HG03432 (cell line): ENCODE results near the gene CYP4F22.
"Not testable (repeated sequence)": the region's sequence is repeated elsewhere in the genome, so short reads cannot be mapped to it uniquely, and the experiment has no call there.

Experiments used
- ATAC-seq: cut with Tn5 transposase; IDR thresholded peaks from one replicate; pipeline ENCODE4 v1.9.1; 2021; ENCODE audit warnings: mild to moderate bottlenecking, moderate library complexity; ENCODE audit not compliant: unreplicated experiment

The CYP4F22 gene

DNA sequence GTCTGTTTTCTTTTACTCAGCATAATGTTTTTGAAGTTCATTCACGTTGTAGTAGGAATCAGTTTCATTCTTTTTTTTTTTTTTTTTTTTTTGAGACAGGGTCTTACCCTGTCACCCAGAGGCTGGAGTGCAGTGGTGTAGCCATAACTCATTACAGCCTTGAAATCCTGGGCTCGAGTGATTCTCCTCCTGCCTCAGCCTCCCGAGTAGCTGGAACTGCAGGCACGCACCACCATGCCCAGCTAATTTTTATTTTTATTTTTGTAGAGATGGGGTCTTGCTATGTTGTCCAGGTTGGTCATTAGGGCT lies 25.2 kb downstream of the CYP4F22 start:
- not testable (repeated sequence) for ATAC-seq

DNA sequence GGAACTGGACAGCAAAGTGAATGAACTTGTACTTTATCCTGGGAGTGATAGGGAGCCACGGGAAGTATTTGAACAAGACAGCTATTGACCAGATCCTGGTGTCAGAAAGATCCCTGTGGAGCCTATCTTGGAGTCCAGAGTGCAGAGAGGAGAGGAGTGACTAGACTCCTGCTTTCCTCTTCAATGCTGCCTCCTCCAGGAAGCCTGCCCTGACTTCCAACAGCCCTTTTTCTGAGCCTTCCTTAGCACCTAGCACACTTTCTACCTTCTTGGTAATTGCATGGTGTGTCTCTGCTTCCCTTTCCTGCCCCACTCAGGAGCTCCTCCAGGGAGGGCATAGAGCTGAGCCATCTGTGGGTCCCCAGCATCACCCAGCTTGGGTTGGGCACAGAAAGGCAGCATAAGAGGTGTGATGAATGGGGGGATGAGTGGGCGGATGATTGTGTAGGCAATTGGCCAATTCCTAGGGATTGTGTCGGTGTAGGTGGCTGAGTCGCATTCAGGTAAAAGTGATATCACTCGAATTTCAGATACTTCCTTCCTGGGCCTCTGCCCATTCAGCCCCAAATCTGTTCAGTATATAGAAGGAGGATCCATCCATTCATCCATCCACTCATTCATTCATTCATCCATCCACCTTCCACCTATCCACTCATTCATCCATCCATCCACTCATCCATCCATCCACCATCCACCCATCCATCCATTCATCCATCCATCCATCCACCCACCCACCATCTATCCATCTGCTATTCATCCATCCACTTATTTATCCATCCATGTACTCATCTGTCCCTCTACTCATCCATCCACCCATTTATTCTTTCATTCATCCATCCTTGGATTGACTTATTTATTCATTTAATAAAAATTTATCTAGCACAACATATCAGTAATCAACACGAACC lies 26.9 kb downstream of the CYP4F22 start:
- ATAC-seq = no peak

DNA sequence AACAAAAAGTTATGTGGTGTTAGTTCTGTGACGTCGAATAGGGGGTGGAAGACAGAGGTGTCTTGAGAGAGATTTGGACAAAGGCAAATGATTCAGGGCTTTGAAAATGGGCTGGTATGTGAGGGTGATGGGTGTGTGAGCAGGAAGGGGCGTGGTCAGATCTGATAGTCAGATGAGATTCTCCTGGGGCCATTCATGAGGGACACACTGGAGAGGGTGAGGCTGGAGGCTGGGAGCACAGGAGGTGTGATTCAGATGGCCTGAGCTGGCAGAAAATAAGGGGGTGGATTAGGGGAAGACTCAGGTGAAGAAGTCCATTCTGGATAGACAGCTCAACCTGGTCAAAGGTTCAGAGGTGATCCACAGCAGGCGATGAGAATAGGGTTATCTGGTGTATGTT lies 28.0 kb downstream of the CYP4F22 start:
- ATAC-seq = no peak

DNA sequence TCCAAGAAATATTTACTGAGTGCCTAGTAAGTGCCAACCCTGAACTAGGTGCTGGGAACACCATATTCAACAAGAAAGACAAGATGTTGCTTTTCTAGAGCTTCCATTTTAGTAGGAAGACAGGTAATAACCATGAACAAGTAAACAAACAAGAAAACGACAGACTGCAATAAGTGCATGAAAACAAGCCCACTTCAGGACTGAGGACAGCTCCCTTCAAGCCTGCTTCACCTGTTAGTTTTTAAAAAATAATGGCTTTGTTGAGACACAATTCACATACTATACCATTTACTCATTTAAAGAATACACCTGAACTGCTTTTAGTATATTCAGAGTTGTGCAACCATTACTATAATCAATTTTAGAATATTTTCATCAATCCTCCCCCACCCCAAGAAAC lies 30.4 kb downstream of the CYP4F22 start:
- no peak for ATAC-seq

DNA sequence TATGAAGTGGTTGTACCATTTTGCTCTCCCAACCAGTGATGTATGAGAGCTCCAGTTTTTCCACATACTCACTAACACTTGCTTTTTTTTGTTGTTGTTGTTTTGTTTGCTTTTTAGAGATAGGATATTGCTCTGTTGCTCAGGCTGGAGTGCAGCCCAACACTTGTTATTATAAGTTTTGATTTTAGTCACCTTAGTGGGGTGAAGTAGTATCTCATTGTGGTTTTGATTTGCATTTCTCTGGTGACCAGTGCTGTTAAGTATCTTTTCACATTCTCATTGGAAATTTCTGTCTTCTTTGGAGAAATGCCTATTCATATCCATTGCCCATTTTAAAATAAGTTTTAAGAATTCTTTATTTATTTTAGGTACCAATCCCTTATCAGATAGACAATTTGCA lies 31.3 kb downstream of the CYP4F22 start:
- no peak for ATAC-seq

DNA sequence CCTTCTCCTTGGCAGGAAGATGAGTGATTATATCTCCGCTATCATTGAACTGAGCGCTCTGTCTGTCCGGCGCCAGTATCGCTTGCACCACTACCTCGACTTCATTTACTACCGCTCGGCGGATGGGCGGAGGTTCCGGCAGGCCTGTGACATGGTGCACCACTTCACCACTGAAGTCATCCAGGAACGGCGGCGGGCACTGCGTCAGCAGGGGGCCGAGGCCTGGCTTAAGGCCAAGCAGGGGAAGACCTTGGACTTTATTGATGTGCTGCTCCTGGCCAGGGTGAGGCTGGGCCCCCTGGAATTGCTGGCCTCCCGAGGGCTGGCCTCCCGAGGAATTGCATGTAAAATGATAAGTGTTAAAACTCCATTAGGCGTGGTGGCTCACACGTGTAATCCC lies 32.1 kb downstream of the CYP4F22 start:
- no peak for ATAC-seq

DNA sequence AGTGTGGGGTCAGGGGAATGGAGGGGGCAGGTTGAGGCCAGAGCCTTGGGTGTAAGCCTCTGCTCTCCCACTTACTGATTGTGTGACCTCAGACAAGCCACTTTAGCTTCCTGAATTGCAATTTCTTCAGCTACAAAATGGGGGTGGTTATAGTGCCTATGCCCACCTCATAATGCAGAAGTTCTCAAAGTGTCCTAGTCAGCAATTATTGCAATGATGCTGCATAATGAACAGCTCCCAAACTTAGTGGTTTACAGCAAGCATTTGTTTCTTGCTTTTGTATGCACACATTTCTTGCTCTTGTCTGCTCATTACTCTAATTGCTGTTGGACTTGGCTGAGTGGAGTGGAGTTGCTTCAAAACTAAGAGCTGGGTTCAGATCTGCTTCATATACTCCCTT lies 36.0 kb downstream of the CYP4F22 start:
- no peak for ATAC-seq

DNA sequence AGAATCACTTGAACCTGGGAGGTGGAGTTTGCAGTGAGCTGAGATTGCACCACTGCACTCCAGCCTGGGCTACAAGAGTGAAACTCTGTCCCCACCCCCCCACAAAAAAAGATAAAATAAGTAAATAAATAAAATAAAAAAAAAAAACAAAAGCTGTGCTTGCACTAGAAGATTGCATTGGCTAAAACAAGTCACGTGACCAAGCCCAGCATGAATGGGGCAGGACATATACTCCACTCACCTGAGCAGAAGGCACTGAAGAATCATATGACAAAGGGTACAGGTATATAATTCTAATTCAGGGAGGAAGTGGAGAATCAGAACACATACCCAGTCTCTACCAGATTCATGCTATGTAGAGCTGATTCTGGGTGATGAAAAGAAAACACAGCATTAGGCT lies 36.6 kb downstream of the CYP4F22 start:
- no peak for ATAC-seq

DNA sequence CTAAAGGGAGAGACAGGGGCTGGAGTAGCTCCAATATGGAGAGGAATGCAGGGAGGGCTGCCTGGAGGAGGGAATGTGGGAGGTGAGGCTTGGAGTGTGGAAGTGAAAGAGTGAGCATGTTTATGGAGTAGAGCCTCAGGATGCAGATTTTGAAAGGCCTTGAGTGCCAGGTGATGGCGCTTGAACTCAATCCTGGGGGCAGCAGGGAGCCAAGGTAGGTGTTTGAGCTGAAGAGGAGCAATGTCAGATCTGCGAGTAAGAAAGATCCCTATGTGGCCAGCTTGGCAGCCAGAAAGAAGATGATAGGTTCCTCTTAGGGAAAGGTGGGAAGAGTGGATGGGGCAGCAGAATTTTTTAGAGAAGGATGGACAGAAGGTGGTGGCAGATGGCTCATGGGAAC lies 40.3 kb downstream of the CYP4F22 start:
- ATAC-seq = no peak

DNA sequence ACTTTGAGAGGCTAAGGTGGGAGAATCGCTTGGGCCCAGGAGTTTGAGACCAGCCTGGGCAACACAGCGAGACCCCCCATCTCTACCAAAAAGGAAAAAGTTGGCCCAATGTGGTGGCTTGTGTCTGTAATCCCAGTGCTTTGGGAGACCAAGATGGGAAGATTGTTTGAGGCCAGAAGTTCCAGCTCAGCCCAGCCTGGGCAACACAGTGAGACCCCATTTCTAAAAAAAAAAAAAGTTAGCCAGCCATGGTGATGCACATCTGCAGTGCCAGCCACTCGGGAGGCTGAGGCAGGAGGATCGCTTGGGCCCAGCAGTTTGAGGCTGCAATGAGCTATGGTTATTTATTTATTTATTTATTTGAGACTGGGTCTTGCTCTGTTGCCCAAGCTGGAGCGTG lies 41.3 kb downstream of the CYP4F22 start:
- no peak for ATAC-seq

DNA sequence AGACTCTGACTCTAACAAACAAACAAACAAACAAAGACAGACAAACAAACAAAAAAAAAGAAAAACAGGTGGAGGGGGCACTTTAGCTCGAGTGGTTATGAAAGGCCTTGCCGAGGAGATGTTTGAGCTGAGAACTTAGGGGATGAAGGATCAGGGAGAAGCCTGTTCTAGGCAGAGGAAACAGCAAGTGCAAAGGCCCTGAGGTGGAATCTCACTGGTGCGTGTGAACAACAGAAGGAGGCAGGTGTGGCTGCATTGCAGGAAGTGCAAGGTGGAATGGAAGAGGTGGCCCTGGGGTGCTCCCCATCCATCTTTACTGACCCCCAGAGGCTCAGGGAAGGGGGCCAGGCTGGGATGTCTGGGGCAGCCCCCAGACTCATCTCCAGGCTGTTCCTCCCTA lies 41.9 kb downstream of the CYP4F22 start:
- ATAC-seq = no peak

DNA sequence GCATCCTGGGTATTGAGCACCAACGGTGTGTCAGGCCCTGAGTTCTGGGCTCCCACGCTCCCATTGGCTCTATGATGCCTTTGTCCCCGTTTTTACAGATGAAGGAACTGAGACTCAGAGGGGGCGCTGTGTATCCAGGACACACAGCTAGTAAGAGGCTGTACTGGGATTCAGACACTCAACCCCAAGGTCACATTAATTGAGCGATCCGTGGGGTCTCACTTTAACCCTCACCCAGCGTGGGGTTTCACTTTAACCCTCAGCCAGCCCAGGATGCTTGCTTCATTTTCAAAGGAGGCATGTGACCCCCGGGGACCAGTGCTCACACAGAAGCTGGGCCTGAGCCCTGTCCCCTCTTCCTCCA lies 42.6 kb downstream of the CYP4F22 start:
- ATAC-seq = no peak

DNA sequence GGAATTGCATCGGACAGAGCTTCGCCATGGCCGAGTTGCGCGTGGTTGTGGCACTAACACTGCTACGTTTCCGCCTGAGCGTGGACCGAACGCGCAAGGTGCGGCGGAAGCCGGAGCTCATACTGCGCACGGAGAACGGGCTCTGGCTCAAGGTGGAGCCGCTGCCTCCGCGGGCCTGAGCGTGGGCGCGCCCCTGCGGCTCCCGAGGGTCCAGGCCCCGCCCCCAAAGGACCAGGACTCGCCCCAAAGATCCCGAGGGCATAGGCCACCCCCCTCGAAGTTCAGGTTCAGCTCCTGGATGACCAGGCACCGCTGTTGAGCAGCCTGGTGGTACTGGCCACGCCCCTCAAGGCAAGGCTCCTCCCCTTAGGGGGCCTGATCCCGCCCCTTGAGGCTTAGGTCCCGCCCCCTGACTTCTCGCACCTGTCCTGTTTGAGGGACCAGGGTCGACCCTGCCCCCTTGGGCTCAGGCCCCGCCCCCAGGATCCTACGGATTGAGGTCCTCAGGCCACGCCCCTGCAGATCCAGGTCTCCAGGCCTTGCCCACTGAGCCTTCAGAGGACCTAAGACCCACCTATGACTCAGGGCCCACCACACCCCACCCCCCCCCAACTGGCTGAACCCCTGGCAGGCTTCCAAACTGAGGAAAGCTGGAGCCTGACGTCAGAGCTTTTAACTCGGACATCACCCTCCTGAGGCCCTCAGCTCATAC lies 43.1 kb downstream of the CYP4F22 start:
- no peak for ATAC-seq

DNA sequence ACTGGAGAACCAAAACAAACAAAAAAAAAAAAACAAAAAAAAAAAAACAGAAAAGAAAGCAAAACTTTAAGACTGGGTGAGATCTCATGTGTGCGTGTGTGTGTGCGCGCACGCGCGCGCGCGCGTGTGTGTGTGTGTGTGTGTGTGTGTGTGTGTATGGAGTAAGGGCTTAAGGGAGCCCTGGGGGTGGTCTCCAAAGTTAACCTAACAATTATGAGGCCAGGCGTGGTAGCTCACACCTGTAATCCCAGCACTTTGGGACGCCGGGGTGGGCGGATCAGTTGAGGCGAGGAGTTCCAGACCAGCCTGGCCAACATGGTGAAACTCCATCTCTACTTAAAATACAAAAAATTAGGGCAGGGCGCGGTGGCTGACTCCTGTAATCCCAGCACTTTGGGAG lies 46.7 kb downstream of the CYP4F22 start:
- no peak for ATAC-seq

DNA sequence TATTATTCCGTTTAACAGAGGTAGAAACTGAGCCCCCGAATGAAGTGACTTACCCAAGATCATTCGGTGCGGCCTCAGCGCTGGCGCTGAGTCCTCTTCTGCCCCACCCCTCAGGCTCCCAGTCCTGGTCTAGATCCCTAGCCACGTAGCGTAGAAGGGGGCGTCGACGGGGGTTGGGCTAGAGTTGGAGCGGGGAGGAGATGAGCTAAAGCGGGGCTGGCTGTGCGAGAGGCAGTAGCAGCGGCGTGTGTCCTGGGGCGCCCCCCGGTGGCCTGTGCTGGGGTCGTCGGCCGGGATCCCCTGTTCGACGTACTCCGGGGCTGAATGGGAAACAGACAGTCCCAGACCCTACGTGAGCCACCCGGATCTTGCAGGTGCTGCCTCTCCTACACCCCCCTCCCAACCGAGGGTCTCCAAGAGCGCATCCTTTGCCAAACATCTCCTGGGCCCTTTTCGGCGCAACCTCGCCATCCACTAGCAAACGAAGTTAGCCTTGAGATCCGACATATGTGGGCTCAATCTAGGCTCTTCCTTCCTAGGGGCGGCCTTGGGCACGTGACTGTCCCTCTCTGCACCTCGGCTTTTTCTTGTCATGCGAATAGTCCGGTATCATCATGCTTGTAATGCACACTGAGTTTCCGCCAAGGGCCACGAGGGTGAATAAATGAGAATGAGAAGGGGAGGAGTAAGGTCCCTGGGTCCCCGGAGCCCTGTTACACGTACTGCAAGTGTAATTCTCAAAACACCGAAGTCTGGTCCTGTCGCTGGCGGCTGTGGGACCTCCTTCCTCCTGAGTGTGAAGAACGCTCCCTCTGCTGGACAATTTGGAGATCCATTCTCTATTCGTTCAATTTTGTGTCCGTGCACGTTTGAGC lies 47.7 kb downstream of the CYP4F22 start:
- peak; percentile 73 for ATAC-seq

DNA sequence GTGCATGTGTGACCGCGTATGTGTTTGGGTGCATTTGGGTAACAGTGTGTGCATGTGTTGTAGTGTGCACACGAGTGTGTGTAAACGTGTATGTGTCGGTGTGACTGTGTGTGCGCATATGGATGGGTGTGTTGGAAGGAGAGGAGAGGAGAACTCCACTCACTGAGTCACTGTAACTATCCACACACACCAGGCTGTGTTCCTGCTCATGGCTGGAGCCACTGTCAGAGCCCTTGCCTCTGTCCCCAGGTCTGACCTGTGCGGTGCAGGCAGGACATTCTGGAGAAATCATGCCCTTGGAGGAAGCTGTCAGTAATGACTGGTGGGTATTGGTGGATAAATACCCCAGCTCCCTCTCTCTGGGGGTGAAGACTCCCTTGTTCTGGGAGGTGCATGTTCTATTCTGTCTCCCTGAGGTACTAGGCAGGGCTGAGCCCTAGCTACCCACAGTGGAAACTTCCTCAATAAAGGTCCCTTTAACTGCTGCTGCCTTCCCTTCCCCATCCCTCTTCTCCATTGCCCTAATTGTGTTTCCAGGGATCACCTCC lies 48.4 kb downstream of the CYP4F22 start:
- ATAC-seq = peak; percentile 4

DNA sequence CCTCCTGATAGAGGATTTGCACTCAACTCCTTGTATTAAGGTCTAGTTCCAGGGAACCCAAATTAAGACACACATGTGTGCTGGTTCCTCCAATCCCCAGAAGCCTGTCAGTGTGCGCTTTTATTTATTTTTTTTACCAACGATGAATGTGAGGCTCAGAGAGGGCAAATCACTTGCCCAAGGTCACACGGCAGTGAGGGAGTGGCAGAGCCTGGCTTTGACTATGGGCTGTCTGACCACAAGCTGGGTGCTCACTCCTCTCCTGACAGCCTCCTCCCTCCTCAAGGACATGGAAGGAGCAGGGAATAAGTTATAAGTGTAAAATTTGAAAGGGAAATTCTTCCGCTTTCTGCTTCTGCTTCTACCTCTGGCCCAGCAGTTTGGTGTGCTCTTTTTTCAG lies 48.9 kb downstream of the CYP4F22 start:
- no peak for ATAC-seq

DNA sequence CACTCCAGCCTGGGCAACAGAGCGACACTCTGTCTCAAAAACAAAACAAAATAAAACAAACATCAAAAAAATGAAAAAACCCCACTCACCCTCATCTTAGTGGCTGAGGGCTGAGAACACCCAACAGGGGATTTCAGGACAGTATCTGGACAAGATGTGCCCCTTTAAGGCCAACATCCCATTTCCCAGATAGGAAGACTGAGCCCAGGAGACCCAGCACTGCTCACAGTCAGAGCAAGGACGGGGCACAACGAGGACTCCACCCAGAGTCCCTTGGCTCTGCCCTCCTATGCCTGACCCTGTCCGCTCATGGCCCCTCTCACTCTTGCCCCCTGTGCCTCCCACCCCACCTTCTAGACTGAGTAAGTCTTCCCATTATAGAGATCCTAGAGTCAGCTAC lies 53.8 kb downstream of the CYP4F22 start:
- ATAC-seq = no peak

DNA sequence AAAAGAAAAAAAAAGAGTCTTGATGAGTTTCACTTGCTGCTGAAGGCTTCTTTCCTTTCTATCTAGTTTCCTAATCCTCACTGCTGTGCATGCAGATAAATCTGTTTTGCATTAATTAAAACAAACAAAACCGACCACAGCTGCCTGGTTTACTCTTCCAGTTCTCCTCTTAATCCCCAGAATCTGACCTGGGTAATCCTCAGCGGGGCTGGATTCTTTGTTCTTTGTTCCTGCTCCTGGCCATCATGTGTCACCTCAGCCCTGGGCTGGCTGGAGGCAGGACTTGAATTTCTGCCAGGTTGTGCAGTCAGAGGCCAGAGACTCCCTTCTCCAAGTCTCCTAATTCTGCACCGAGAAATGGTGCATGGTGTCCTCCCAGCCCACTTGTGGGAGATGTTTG lies 54.5 kb downstream of the CYP4F22 start:
- no peak for ATAC-seq

DNA sequence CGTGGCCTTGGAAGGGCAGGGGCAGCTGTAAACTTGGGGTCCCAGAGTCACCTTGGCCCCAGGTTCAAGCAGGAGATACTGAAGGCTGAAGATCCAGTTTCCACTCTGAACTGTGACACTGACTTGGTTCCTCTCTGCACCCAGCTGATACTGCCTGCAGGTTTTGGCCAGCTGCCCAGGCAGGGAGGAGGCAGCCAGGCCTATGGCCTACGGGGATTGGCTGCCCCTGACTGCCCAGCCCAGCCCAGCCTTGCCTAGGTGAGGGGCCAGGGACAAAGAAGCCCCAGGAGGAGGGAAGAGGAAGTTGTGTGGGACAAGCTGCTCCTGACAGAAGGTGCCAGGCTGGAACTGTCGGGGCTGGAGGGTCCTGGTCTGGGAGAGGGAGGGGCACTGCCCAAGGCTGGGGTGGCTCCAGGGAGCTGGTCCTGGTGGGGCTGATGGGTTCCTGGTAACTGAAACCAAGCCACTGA lies 55.0 kb downstream of the CYP4F22 start:
- no peak for ATAC-seq

DNA sequence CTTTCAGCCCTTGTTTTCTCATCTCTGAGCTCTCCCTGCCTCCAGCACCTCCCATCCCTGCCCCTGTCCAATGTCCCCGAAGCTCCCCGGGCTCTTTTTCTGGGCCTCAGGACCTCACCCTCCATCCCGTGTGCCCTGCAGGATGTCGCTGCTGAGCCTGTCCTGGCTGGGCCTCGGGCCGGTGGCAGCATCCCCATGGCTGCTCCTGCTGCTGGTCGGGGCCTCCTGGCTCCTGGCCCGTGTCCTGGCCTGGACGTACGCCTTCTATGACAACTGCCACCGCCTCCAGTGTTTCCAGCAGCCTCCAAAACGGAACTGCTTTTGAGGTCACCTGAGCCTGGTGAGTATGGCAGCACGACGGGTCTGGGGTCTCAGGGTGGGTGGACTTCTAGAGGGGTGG lies 55.6 kb downstream of the CYP4F22 start:
- ATAC-seq = no peak
